Activated CD8-positive, alpha-beta memory T cell treated with anti-CD3 and anti-CD28 coated beads, Interleukin-2, amount 10 ng/mL, durations not matched to agents 7 days and 5 days (primary cell): ENCODE measurements around the gene ZFAND3. TPM values are rescaled to one million over a fixed set of nuclear protein-coding genes. Genes with fewer than 3 reads are reported as not detected.
"Not testable (repeated sequence)": the region's sequence is repeated elsewhere in the genome, so short reads cannot be mapped to it uniquely, and the experiment has no call there.

Experiments used
- ATAC-seq: fragments of 150-1000 bp; cut with Tn5 transposase; one replicate; pipeline ENCODE4 v1.10.0; 2021; ENCODE audit warnings: moderate library complexity
- CTCF ChIA-PET: fragments of 350-600 bp; sonication (Branson Sonifier 250); formaldehyde crosslinking; loops from one replicate; lab custom pipeline; 2021; ENCODE audit warnings: antibody characterized with exemption; lab: Charles Lee
- DNase-seq: peaks from one replicate; pipeline ENCODE4 v3.0.0-alpha.2; 2020
- H3K27ac Mint-ChIP-seq: one replicate; pipeline ENCODE4 v1.8.0; 2021; ENCODE audit warnings: mild to moderate bottlenecking, mixed read lengths
- H3K27me3 Mint-ChIP-seq: one replicate; pipeline ENCODE4 v1.8.0; 2021; ENCODE audit warnings: mixed read lengths
- H3K36me3 Mint-ChIP-seq: one replicate; pipeline ENCODE4 v1.8.0; 2021; ENCODE audit warnings: mild to moderate bottlenecking, mixed read lengths
- H3K4me1 Mint-ChIP-seq: one replicate; pipeline ENCODE4 v1.8.0; 2021; ENCODE audit warnings: mixed read lengths
- H3K4me3 Mint-ChIP-seq: one replicate; pipeline ENCODE4 v1.8.0; 2021; ENCODE audit warnings: mild to moderate bottlenecking, moderate library complexity, mixed read lengths
- H3K9me3 Mint-ChIP-seq: one replicate; pipeline ENCODE4 v1.8.0; 2022; ENCODE audit warnings: low read depth, mixed read lengths
- total RNA-seq, 2 experiments: library from RNA; stranded (reverse); gene quantifications; one replicate each; pipeline ENCODE4 v1.2.3, GENCODE V29; 2021

Gene ZFAND3
- total RNA-seq, 2 experiments from 2014 or later = 30.9 to 34.4 TPM

DNA sequence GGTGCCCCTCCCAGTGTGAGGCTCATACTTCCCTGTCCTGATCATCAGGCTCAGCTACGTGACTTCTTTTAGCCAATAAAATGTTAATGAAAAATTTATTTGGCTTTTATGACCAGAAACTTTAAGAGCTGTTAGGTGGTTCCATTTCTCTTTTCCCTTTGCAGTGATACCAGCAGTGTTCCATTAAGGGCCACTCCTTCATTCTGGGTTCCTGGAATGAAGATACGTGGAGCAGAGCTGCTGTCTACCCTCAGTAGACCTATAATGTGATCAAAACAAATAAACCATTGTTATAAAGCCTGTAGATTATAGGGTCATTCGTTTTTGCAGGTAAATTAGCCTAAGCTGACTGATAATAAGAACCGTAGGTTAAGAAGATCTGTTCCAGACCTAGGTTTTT is 228.0 kb downstream of the ZFAND3 start:
- no peak overlapping the region for H3K4me3 Mint-ChIP-seq
- no peaks in the 10 kb centered on the region for H3K4me1 Mint-ChIP-seq
- DNase-seq (no peak), ATAC-seq (no peak)
- H3K27ac Mint-ChIP-seq = no peak overlapping the region
- H3K36me3 Mint-ChIP-seq = peaks cover 10% of the 10 kb centered on the region
- H3K9me3 Mint-ChIP-seq = no peaks in the 10 kb centered on the region
- H3K27me3 Mint-ChIP-seq = no peaks in the 10 kb centered on the region
- CTCF ChIA-PET = no interaction called here

DNA sequence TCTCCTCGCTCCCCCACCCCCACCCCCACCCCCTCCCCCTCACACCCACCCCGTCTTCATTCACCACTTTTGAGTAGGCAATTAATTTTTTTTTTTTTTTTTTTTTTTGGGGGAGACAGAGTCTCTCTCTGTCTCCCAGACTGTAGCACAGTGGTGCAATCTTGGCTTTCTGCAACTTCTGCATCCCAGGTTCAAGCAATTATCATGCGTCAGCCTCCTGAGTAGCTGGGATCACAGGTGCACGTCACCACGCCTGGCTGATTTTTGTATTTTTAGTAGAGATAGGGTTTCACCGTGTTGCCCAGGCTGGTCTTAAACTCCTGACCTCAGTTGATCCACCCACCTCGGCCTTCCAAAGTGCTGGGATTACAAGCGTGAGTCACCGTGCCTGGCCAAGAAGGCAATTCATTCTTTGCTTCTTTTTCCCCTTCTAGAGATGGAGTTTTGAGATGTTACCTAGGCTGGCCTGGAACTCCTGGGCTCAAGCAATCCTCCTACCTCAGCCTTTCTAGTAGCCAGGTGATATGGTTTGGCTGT is 230.4 kb downstream of the ZFAND3 start:
- CTCF ChIA-PET, H3K4me3 Mint-ChIP-seq, H3K27ac Mint-ChIP-seq, ATAC-seq, DNase-seq, H3K9me3 Mint-ChIP-seq, H3K27me3 Mint-ChIP-seq, H3K4me1 Mint-ChIP-seq: not testable (repeated sequence)
- H3K36me3 Mint-ChIP-seq = peaks cover 10% of the 10 kb centered on the region

DNA sequence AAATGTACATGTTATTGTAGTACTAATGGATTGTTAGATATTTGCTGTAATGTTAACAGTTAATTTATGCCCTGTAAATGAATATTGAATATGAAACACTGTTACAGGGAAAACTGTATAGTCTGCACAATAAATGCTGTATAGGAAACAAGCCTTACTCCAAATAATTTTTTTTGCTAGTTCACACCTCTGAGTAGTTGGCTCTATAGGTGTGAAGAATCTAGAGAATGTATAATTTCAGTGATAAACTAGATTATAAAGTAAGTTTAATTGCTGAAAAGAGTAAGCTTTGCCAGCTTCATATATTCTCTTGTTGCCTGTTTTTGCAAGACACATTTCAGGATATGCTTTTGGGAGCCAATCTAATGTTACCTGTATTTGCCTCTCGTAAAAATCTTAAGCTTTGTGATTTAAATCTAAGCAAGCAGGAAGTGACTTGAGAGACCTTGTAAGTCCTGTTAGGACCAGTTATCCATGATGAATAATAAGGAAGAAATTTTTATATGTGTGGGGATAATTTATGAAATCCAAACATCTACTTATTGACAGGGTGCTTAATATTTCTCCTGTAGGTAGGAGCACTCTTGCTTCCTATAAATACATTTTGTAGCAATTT is 232.4 kb downstream of the ZFAND3 start:
- Mint-ChIP-seq H3K4me3 (no peak overlapping the region), H3K36me3 (peaks cover 10% of the 10 kb centered on the region), H3K4me1 (no peaks in the 10 kb centered on the region), H3K27ac (no peak overlapping the region), H3K27me3 (no peaks in the 10 kb centered on the region), H3K9me3 (no peaks in the 10 kb centered on the region)
- ATAC-seq = no peak
- CTCF ChIA-PET = no interaction called here
- DNase-seq = no peak

DNA sequence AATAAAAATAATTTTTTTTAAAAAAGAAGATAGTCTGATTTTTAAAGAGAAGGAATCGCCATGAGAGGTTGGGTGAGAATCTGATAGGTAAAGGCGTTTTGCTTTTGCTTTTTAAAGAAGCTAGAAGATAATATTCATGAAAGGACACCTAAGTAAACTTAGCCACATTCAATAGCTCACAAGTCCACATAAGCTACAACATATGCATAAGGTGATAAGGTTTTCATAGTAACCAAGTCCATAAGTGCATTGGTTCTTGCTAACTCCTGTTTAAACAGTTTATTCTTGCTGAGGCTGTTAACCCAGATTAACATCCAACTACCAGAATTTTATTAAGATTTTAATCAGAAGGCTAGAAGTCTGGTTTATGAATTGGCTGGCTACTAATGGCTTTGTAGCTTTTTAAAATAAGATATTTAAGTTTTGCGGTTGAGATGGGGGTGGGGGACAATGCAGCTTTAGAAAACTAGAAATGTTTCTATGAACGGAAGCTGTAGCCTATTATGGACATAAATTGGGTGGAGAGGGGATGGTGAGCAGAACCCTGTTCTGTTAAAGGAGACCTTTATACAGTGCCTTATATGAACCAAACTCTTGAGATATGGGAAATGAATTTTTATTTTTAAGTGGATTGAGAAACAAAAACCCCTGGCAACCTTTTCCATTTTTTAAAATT is 235.1 kb downstream of the ZFAND3 start:
- Mint-ChIP-seq H3K27me3 (no peaks in the 10 kb centered on the region), H3K4me3 (no peak overlapping the region), H3K27ac (no peak overlapping the region), H3K9me3 (no peaks in the 10 kb centered on the region), H3K36me3 (peaks cover 6% of the 10 kb centered on the region), H3K4me1 (peaks cover 7% of the 10 kb centered on the region)
- ATAC-seq = no peak
- CTCF ChIA-PET = no interaction called here
- no peak for DNase-seq

DNA sequence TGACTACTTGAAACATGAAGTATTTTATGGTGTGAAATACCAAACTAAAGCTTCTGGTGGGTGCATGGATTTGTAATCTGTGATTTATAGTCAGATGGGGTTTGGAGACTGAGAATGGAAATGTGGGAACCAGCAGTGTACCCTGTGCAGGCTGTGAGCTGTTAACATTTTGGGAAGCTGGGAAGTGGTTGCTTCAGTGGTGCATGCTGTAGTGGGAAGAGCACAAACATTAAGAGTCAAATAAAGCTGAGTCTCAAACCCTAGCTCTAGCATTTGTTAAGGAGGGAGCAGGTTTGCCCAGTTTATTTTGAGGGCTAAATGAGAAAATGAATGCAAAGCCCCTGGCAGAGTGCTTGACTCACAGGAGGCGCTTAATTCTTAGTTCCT is 235.7 kb downstream of the ZFAND3 start:
- Mint-ChIP-seq H3K27me3 (no peaks in the 10 kb centered on the region), H3K27ac (no peak overlapping the region), H3K36me3 (peaks cover 5% of the 10 kb centered on the region), H3K4me1 (peaks cover 7% of the 10 kb centered on the region), H3K4me3 (no peak overlapping the region), H3K9me3 (no peaks in the 10 kb centered on the region)
- no peak for ATAC-seq
- CTCF ChIA-PET = no interaction called here
- DNase-seq = no peak

DNA sequence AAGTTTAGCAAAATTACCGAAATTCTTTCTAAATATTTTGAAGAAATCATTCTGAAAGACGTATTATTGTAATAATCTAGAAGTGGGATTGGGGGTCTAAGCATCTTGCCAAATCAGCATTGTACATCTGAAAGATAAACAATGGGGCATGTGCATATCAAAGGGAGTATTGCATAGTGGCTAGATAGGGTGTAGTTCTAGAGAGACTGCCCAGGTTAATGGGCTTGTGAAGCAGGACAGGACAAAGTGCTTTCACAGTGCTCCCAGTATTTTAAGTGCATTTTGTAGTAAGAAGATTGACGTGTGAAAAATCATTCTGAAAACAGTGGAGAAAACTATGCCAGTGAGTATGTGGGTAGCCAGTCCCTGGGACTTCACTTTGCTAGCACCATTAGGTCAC is 236.8 kb downstream of the ZFAND3 start:
- DNase-seq (no peak), ATAC-seq (no peak)
- Mint-ChIP-seq H3K4me1 (peaks cover 7% of the 10 kb centered on the region), H3K4me3 (no peak overlapping the region), H3K27ac (no peak overlapping the region), H3K36me3 (peaks cover under 1% of the 10 kb centered on the region), H3K9me3 (no peaks in the 10 kb centered on the region), H3K27me3 (no peaks in the 10 kb centered on the region)
- CTCF ChIA-PET = no interaction called here

DNA sequence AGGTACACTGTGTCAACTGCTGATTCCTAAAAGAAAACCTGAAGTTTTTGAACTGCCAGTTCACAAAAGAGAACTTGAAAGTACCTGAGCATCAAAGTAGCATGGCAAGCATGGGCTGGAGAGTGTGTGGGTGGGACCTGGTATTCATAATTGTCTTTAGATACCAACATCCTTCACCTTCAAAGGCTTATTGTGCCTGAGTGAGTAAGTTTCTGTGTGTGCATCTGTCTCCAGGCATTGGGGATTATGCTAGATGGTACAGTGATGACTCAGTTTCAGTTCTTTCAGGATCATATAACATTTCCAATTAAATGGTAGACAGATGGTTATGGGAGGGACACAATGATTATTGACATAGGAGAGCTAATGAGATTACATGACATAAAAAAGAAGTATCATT is 238.5 kb downstream of the ZFAND3 start:
- Mint-ChIP-seq H3K9me3 (no peaks in the 10 kb centered on the region), H3K27ac (no peak overlapping the region), H3K4me3 (no peak overlapping the region), H3K4me1 (peaks cover 7% of the 10 kb centered on the region), H3K36me3 (peaks cover 13% of the 10 kb centered on the region), H3K27me3 (no peaks in the 10 kb centered on the region)
- CTCF ChIA-PET = no interaction called here
- DNase-seq (no peak), ATAC-seq (no peak)

DNA sequence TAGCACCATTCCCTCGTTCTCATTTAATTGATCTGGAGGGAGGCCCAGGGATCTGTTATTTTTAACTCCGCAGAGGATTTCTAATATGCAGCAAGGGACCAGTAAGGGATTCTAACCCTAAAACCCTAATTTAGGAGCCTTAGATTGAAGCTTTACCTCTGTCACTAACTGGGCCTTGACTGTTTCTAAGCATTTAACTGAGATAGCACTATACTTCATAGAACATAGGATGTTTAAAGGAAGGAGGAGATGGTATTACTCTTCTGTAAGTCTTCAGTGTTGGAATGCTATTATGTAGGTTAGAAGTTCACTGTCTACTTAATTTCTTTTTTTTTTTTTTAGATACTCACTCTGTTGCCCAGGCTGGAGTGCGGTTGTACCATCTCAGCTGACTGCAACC is 242.5 kb downstream of the ZFAND3 start:
- no peak for DNase-seq
- H3K4me3 Mint-ChIP-seq = no peak overlapping the region
- no peak overlapping the region for H3K27ac Mint-ChIP-seq
- H3K27me3 Mint-ChIP-seq = no peaks in the 10 kb centered on the region
- H3K9me3 Mint-ChIP-seq = no peaks in the 10 kb centered on the region
- H3K4me1 Mint-ChIP-seq = peaks cover 9% of the 10 kb centered on the region
- H3K36me3 Mint-ChIP-seq = peaks cover 23% of the 10 kb centered on the region
- no peak for ATAC-seq
- CTCF ChIA-PET = no interaction called here

DNA sequence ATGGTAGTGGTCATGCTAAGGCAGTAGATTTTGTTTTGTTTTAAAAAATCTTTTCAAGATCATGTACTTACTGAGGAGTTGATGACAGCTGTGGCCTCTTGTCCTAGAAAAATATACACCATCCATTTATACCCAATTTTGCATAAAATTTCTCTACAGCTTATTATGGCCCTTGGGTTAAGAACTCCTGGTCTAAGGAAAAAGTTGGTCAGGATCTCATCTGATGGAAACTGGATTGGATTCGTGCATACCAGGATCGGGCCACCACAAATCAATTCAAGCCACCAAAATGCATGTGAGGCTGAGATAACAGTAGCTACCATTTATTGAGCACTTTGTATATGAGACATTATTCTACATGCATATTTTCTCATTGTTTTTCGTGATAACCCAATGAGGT is 244.4 kb downstream of the ZFAND3 start:
- Mint-ChIP-seq H3K4me3 (no peak overlapping the region), H3K36me3 (peaks cover 23% of the 10 kb centered on the region), H3K9me3 (no peaks in the 10 kb centered on the region), H3K27me3 (no peaks in the 10 kb centered on the region), H3K4me1 (peaks cover 1% of the 10 kb centered on the region), H3K27ac (no peak overlapping the region)
- no peak for ATAC-seq
- no peak for DNase-seq
- CTCF ChIA-PET = no interaction called here

DNA sequence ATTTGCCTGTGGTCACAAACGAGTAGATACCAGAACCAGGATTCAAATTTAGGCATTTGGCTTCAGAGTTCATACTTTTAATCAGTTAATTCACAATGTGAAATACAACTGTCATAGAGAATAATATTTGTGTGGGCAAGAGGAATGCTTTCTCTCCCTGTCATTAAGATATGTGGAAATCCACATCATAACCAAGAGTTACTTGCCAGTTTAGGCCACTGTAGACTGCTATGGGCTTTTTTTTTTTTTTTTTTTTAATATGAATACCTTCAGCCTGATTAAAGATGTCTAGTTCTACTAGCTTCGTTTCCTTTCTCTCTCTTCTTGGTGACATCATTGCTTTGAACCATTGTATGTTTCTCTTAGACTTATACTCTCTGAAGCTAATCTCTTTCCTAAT is 244.9 kb downstream of the ZFAND3 start:
- CTCF ChIA-PET = no interaction called here
- ATAC-seq (no peak), DNase-seq (no peak)
- no peak overlapping the region for H3K27ac Mint-ChIP-seq
- no peaks in the 10 kb centered on the region for H3K9me3 Mint-ChIP-seq
- H3K4me1 Mint-ChIP-seq = peaks cover 1% of the 10 kb centered on the region
- H3K4me3 Mint-ChIP-seq = no peak overlapping the region
- peaks cover 23% of the 10 kb centered on the region for H3K36me3 Mint-ChIP-seq
- no peaks in the 10 kb centered on the region for H3K27me3 Mint-ChIP-seq

DNA sequence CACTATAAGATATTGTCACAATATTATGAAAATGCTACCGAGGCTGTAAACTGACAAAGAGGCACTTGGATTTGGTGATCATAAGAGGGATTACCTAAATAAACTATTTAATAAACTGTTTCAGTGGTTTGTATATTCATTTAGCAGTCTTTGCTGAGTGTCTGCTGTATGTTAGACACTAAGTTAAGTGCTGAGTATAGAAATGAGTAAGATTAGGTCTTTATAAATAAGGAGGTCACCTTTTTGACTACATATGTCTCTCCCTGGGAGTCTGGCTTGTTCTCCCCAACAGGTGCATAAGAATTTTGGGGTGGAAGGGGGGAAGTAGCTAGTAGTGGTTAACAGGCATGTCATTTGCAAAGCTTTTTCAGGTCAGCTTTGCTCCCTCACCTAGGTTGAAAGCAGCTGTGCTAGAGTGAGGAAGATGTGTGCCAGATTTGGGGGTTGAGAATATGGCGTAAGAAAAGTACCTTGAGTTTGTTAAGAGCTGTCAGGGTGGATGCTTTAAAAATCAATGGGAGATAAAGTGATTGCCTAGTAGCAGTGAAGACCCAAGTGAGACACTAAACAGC is 246.3 kb downstream of the ZFAND3 start:
- Mint-ChIP-seq H3K4me3 (no peak overlapping the region), H3K27ac (no peak overlapping the region), H3K36me3 (peaks cover 23% of the 10 kb centered on the region), H3K27me3 (no peaks in the 10 kb centered on the region), H3K9me3 (no peaks in the 10 kb centered on the region), H3K4me1 (peaks cover 1% of the 10 kb centered on the region)
- DNase-seq (no peak), ATAC-seq (no peak)
- CTCF ChIA-PET = no interaction called here

DNA sequence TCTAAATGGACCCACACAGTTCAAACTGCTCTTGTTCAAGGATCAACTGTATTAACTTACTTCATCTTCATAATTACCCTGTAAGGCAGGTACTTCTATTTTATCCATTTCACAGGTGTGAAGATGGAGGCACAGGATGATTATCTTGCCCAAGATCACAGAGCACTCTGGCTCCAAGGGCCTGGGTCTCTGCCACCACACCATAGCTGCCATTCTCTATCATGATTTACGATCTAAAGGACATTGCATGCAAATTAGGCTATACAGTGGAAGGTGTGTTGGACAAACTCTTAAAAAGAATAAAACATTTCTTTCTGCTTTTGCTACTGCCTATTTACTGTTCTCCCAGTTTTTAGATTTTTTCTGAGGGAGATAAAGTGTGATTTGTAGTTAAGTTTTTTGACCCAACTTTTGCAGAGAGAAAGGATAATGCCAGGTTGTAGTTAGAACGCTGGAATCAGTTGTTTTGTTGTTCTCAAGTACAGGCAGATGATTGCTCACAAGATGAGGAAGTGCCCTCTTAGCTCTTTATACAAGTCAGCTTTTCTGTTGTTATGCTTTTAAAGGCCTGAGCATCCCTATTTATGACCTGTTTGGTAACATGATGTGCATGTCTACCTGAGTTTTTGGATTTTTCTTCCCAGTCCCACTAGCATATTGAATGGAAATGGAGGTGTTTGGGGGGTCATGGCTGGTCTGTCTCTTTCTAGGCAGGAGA is 247.9 kb downstream of the ZFAND3 start:
- CTCF ChIA-PET = no interaction called here
- DNase-seq (no peak), ATAC-seq (no peak)
- H3K4me1 Mint-ChIP-seq = peaks cover 1% of the 10 kb centered on the region
- H3K9me3 Mint-ChIP-seq = no peaks in the 10 kb centered on the region
- no peak overlapping the region for H3K27ac Mint-ChIP-seq
- H3K4me3 Mint-ChIP-seq = no peak overlapping the region
- H3K36me3 Mint-ChIP-seq = peaks cover 15% of the 10 kb centered on the region
- no peaks in the 10 kb centered on the region for H3K27me3 Mint-ChIP-seq

DNA sequence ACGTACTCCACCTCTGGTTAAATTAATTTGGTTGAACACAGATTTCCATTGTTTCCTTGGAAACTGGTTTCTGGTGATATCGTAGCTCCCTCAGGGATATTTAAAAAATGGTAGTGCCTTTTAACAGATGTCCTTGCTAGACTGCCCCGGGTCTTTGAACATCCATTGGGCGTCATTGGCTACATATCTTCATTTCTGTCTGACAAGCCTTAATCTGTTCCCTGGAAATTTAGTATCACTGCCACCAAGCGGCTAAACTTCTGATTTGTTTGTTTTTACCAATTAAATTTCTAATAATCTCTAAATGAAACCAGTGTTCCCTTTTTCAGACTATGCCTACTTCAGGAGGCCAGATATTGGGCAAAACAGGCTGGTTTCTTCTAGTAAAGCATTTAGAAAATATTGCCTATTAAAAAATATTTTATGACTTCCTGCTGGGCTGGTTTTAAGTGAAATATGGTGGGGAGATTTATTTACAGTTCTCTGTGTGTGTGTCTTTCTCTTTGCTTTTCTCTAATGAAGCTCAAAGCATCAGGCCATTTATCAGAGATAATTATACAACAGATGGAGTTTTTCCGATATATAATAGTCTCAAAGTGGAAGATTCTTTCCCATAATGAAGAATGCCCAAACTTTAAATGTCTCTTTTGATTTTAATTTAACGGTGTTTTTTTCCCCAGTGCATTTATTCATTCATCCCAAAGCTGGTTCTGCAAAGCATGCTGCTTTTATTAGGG is 249.5 kb downstream of the ZFAND3 start:
- H3K27me3 Mint-ChIP-seq = no peaks in the 10 kb centered on the region
- H3K4me3 Mint-ChIP-seq = no peak overlapping the region
- no peak overlapping the region for H3K27ac Mint-ChIP-seq
- ATAC-seq = no peak
- peaks cover 4% of the 10 kb centered on the region for H3K36me3 Mint-ChIP-seq
- CTCF ChIA-PET = no interaction called here
- peaks cover 1% of the 10 kb centered on the region for H3K4me1 Mint-ChIP-seq
- no peaks in the 10 kb centered on the region for H3K9me3 Mint-ChIP-seq
- DNase-seq = no peak
